Stimulated activated CD8-positive, alpha-beta memory T cell treated with anti-CD3 and anti-CD28 coated beads, Interleukin-12 subunit alpha, Interleukin-12 subunit beta, amount 100 ng/mL, for 1 hour (primary cell): Measurements from ENCODE around the gene SCGB1D2.
"Not testable (repeated sequence)": the region's sequence is repeated elsewhere in the genome, so short reads cannot be mapped to it uniquely, and the experiment has no call there.

ENCODE experiments used
- DNase-seq: peaks from one replicate; pipeline ENCODE4 v3.0.0-alpha.2; 2020; ENCODE audit warnings: low read depth

The SCGB1D2 gene, protein sequence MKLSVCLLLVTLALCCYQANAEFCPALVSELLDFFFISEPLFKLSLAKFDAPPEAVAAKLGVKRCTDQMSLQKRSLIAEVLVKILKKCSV

DNA sequence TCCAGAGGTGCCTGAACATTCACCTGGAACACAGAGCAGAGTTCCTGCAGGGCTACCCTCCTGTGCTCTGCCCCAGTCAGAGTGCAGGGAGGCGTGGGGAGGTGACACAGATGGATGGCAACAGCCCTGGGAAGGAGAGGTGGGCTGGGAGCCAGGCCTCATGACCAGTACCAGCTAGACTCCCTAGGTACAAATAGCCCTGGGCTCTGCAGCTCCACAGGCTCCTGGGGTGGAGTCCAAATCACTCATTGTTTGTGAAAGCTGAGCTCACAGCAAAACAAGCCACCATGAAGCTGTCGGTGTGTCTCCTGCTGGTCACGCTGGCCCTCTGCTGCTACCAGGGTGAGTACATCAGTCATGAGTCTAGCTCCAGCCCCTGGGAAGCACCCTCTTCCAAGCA lies at the start of gene SCGB1D2:
Gene SCGB1D2, plus strand, starts transcription at position 219 of the 400 bp plus-strand sequence. Its CDS starts 69 bp downstream, at position 288.
- no peak for DNase-seq

DNA sequence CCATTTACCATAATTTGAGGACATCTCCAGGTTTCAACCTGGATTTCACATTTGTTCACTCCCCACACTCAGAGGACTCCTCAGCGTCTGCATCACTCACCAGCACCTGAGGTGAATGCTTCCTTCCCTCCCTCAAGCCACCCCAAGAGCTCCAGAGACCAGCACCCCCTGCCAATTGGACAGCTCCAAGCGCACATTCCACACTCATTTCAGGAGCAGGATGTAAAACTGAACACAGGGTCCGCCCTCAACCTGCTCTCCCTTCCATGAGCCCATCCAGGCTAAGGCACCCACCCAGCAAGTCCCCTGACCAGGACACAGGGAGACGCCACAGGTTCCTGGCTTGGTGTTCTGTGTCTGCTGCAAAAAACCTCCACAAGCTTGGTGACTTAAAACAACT lies 48.1 kb upstream of the SCGB1D2 start:
- no peak for DNase-seq

DNA sequence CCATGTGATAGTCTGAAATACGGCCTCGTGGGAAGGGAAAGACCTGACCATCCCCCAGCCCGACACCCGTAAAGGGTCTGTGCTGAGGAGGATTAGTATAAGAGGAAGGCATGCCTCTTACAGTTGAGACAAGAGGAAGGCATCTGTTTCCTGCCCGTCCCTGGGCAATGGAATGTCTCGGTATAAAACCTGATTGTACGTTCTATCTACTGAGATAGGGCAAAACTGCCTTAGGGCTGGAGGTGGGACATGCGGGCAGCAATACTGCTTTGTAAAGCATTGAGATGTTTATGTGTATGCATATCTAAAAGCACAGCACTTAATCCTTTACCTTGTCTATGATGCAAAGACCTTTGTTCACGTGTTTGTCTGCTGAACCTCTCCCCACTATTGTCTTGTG lies 47.0 kb upstream of the SCGB1D2 start:
- not testable (repeated sequence) for DNase-seq

DNA sequence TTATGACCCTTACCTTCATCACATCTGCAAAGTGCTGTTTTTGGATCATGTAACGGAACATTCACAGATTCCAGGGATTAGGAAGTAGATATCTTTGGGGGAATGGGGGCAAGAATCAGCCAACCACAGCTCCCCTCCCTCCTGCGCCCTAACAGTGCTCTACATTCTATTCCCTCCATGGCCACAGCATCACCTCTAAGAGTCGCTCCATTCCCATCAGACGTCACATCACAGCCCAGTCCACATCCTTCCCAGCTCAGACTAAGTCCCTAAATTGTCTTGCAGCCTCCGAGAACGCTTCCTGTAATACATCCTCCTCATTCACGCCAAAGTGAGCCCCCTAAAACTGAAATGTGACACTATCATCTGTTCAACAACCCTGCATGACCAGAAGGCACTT lies 46.1 kb upstream of the SCGB1D2 start:
- no peak for DNase-seq

DNA sequence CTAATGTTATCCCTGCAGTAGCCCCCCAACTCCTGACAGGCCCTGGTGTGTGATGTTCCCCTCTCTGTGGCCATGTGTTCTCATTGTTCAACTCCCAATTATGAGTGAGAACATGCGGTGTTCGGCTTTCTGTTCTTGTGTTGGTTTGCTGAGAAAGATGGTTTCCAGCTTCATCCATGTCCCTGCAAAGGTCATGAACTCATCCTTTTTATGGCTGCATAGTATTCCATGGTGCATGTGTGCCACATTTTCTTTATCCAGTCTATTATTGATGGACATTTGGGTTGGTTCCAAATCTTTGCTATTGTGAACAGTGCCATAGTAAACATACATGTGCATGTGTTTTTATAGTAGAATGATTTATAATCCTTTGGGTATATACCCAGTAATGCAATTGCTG lies 44.6 kb upstream of the SCGB1D2 start:
- not testable (repeated sequence) for DNase-seq

DNA sequence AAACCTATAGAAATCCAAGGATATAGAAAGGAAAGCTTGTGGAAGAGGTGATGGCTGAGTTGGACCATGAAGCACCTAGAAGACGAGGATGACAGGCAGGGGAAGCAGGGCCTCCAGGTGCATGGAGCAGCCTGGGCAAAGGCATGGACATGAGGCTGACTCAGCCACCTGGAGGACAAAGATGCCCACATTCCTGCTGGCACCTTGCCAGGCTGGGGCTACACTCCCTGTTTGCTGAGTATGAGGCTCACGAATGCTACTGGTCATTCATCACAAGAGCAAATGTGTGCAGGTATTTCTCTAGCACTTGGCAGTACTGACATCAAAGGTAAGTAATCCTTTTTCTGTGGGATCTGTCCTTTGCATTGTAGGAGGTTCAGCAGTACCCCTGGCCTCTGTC lies 40.7 kb upstream of the SCGB1D2 start:
- DNase-seq = no peak

DNA sequence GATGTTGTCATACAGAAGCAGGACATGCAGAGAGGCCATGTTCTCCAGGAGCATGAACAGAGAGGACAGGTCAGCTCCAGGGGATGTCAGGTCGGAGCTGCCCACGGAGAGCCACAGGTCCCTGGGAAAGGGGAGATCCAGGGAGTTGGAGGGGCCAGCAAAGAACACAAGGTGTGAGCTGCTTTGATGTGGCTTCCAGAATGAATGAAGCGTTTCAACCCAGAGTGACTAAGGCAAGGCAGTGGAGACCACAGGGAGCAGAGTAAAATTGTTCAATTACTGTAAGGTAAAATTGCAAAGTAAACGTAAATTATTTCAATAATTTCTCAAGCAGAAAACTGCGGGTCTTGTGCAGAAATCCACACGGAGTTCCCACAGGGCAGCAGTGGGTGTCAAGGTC lies 39.1 kb upstream of the SCGB1D2 start:
- DNase-seq = no peak

DNA sequence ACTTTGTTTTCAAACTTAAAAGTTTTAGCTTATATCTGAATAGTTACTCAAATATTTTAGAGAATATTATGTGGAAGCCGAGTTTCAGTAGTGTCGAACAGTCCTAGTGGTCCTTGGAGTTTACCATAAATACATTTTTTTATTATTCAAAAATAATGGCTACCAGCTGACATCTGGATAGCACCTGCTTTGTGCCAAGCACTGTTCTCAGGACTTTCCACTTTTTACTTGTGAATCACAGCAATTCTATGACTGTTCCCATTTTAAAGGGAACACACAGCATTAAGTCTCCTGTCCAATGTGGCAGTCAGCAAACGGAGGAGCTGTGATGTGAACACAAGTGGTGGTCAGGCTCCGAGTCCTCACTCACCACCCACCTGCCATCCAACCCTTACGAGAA lies 37.6 kb upstream of the SCGB1D2 start:
- no peak for DNase-seq

DNA sequence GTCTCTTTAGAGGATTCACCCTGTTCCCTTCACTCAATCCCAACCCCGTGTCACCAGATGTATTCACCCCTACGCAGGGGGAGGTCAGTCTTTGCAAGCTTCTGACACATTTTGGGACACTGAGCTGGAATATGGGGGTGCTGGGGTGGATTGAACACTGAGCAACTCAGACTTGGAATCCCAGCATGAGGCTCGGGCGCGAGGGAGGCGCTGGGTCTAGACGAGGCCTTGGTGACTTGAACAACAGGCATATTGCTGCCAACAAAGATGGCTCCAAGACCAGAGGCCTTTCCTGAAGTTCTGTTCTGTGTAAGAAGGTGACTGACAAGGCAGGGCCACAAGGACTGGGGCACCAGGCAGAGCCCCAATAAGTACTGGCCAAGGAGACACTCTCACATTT lies 36.6 kb upstream of the SCGB1D2 start:
- no peak for DNase-seq

DNA sequence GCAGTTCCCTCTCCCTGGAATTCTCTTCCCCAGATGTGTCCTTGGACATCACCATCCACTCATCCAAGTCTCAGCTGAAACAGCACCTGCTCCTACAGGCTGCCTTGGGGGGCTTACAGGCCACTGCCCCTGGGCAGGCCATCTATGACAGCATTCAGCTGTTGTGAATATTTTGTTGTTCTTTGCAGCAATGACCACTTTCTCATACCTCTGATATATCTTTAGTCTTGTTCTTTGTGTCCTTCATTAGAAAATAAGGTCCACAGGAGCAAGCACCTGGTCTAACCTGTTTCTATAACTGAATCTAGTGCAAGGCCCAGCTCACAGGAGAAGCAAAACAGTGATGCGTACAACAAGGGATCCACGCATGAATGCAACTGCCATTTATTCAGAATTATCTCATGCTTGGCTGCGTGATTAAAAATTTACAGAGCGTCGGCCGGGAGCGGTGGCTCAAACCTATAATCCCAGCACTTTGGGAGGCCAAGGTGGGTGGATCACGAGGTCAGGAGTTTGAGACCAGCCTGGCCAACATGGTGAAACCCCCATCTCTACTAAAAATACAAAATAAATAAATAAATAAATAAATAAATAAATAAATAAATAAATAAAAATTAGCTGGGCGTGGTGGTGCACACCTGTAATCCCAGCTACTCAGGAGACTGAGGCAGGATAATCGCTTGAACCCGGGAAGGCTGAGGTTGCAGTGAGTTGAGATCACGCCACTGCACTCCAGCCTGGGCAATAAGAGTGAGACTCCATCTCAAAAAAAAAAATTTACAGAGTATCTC lies 35.6 kb upstream of the SCGB1D2 start:
- not testable (repeated sequence) for DNase-seq

DNA sequence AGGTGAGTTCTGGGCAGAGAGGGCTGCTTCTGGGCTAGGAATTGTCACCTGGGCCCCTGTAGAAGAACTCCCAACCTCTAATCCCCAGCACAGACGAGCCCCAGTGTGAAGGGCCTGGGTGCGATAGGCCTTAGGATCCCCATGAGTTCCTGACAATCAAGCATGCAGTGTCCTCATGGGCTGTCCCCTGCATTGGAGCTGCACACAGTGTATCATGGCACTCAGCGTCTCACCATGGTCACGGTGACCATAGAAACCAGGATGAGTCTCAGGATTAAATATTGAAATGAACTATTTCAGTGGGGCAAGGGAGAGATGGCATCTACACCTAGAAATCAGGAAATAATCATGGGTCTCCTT lies 33.3 kb upstream of the SCGB1D2 start:
- DNase-seq = no peak

DNA sequence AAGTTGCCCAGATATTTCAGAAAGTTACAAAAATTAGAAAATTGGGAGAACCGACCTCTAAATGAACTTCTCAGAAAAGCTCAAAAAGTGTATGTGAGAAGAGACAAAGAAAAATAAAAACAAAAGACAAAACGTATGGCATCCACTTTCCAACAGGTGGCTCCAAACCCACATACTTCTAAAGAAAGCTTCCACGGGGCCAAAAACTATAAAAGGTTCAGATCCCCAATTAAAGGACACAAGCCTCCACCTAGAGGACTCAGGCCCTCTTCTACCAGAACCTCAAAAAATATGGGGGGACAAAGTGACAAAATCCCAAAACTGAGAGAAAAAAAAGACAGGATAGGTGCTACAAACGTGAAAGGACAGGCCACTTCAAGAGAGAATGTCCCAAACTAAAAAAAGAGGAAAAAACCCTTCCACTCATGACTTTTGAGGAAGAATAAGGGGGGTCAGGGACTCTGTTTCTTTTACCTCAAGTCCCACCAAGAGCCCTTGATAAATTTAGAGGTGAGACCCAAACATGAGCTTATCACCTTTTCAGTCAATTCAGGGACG lies 24.8 kb upstream of the SCGB1D2 start:
- no peak for DNase-seq

DNA sequence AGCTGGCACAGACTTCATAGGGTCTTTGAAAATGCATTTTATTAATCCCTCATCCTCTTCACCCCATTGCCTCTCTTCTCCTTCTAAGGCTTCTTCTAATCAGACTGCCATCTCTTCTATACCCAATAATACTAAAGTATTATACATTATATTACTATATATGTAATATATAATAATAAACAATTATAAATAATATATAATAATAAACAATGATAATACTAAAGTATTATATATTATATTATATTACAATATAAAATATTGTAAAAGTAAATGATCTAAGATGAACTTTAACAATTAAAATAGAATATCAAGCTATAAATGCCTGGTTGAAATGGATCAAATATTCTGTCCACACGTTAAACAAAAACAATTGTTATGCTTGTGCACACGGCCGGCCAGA lies 20.5 kb upstream of the SCGB1D2 start:
- no peak for DNase-seq

DNA sequence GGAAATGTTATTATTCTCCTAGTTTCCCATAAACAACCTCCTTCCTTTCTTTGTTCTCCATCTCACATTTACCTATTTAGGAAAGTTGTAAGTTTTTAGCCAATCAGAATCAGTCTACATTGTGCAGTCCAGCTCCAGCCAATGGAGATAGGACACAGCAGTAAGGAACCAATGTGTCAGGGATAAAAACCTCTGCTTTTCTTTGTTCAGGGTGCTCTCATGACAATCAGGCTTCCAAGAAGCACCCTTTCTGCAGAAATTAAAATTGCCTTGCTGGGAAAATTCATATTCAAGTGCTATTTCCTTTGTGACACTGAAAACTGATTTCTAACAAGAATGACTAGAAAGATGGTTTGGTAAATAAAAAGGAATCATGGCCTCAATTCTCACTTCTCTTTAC lies 18.9 kb upstream of the SCGB1D2 start:
- no peak for DNase-seq

DNA sequence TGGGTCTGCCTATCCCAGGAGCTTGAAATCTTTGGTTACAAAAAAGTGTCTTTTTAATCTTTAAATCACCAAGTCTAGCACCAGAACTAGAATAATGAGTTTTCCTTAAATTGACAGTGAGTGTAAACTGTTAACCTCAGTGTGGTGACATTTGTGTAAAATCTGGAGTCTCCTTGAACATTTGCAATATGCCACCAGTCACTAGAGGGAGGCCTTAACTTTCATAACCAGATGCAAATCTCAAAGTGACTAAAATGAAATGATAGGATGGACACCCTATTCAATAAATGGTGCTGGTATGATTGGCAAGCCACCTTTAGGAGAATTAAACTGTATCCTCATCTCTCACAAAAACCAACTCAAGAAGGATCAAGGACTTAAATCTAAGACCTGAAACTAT lies 8.3 kb upstream of the SCGB1D2 start:
- DNase-seq = no peak

DNA sequence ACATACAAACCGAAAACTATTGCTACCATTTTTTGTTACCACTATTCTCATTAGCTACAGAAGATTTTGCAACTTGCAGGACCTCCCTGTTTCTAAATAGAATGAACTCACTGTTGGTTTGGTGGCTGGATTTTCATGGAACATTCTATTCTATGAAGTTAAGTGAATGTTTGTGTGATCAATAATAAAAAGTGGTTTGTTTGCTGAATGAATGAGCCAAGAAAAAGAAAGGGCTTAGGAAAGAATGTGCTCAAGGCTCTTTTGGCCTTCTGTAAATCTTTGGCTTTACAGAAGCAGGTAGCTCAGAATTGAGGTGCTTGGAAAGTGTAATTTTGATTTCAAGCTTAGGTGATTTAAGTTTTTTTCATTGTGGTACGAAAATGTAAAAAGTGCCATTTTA lies 5.9 kb upstream of the SCGB1D2 start:
- no peak for DNase-seq

DNA sequence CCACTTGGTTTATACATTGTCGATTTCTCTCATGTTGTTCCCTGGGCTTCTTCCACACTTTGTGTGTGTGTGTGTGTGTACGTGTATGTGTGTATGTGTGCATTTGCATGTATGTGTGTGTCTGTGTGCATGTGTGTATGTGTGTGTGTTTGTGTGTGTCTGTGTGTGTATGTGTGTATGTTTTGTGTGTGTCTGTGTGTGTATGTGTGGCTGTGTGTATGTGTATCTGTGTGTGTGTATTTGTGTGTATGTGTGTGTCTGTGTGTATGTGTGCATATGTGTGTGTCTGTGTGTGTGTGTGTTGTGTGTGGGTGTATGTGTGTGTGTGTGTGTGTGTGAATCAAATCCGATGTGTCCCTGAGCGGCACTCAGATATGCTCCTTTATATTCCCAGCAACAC lies 4.5 kb upstream of the SCGB1D2 start:
- no peak for DNase-seq

DNA sequence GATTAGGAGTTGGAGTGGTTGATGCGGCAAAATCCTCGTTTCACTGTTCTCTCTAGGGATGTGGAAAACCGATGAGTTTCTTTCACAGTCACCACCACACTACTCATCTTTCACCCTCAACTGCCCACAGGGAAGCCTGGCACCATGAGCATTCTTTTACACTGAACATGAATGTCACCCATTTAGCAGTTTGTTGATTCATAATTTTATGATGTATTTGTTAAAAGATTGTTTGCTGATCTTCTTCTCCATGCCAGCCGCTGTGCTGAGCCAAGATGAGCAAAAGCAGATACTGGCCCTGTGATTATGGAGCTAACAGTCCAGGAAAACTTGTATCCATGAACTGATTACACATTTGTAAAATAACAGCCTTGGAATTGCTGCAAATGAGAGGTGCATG lies 3.9 kb upstream of the SCGB1D2 start:
- no peak for DNase-seq

DNA sequence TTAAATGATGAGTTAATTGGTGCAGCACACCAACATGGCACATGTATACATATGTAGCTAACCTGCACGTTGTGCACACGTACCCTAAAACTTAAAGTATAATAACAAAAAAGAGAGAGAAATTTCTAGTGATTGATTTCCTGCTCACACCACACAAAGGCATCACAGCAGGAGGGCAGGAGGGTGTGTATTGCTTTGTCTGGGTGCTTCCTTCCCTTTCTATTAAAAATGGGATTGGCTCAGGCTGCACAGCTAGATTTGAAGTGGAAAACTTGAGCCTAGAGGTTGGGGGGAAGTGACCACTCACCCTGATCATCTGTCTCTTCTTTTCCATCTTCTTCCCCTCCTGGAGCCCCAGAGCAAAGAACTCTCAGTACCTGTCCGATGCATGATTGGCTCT lies 944 bp upstream of the SCGB1D2 start:
- no peak for DNase-seq

DNA sequence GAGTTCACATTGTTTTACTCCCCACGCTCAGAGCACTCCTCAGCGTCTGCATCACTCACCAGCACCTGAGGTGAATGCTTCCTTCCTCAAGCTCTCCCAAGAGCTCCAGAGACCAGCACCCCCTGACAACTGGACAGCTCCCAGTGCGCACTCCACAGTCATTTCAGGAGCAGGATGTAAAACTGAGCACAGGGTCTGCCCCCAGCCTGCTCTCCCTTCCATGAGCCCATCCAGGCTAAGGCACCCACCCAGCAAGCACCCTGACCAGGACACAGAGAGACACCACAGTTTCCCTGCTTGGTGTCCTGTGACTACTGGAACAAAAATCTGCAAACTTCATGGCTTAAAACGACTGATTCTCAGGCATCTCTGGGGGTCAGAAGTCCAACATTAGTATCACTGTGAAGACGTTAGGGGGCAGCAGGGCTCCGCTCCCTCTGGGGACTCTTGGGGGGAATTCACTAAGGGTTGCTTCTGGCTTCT lies 3.3 kb downstream of the SCGB1D2 start:
- DNase-seq = no peak

DNA sequence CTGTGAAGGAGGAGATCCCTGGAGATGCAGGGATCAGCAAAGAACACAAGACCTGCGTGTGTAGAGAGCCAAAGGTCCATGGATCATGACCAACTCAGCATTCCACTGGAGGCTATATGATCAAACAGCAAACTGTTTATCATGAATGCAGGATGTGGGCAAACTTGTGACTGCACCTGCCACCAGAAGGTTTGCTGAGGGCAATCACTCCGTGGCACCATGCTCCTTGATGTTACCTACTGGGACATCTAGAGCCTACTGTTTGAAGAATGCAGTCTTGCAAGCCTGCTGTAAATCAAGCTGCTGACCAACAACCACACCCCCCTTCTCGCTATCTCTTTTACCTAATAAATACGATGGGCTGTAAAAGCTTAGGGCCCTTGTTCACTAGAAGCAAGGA lies 9.7 kb downstream of the SCGB1D2 start:
- DNase-seq = no peak

DNA sequence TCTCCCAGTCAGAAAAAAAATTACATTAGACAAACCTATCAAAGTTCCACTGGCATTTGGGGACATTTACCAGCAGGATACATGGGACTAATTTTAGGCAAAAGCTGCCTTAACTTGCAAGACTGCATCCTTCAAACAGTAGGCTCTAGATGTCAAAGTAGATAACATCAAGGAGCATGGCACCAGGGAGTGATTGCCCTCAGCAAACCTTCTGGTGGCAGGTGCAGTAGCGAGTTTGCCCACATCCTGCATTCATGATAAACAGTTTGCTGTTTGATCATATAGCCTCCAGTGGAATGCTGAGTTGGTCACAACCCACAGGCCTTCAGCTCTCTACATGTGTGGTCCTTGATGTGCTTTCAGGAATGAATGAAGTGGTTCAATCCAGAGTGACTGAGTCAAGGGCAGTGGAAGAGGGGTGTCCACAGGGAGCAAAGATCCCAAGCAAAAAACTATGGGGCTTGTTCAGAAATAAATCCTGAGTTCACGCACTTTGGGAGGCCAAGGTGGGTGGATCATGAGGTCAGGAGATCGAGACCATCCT lies 12.0 kb downstream of the SCGB1D2 start:
- no peak for DNase-seq

DNA sequence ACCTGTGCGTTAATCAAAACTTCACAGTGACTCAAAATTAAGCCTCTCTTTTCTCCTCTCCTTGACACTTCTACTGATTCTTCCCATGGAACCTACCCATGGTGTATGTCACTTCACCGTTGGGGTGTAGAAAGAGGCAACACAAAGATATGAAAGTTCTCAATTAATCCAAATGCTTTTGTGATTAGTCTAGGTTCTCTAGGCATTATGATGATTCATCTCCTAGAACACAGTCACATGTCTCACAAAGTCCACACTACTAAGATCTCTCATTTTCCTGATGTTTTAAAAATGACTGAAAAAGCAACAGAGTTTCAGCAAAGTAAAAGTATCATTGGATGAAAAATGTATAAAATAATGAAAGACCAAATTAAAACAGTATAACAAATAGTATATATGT lies 14.2 kb downstream of the SCGB1D2 start:
- DNase-seq = no peak
